GM21423 (cell line): Measurements from ENCODE around the gene SCN4A.

ENCODE experiments used
- ATAC-seq: cut with Tn5 transposase; IDR thresholded peaks from one replicate; pipeline ENCODE4 v1.9.1; 2021; ENCODE audit warnings: mild to moderate bottlenecking, moderate library complexity; ENCODE audit not compliant: unreplicated experiment

Gene SCN4A

DNA sequence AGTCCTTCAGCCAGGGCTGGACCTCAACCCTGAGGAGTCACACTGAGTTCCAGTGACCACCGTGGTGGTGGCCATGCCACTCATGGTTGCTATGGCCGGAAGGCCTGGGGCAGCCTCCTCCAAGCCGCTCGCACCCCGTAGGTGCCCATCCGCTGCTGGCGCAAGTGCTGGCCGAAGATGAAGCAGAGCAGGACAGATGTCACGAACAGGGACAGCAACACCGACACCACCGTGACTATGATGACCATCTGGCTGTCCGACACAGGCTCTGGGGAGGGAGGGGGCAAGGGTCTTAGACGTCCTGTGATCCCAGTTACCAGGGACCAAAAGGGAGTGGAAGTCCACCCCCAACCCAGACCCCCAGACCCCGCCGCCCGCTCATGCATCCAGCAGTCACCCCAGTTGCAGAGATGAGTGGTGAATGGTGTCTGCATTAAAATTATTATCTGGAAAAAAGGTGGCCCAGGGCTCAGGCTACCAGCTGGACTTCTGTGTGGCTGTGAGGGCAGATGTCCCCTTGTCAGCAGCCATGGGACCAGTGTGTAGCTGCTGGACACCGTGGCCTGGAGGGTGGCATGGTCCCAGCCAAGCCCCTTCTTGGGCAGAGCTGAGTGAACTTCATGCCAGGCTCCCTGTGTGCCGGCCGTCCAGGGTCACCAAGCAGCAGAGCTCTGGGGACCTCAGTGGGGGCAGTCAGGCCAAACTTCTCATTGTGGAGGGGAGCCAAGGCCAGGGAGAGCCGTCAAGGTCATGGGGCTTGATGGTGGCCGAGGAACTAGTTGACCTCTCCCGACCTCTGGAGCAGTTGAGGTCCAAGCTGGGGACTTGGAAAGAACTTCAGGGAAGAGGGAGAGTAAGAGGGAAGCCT, 30.2 kb upstream of the SCN4A start:
- no peak for ATAC-seq

GRCh38 chr17:64001763-64002529, 29.2 kb upstream of the SCN4A start:
- no peak for ATAC-seq

- ATAC-seq, result no peak
Observed at GRCh38 chr17:64001091-64001579, 28.4 kb upstream of the SCN4A start.

DNA sequence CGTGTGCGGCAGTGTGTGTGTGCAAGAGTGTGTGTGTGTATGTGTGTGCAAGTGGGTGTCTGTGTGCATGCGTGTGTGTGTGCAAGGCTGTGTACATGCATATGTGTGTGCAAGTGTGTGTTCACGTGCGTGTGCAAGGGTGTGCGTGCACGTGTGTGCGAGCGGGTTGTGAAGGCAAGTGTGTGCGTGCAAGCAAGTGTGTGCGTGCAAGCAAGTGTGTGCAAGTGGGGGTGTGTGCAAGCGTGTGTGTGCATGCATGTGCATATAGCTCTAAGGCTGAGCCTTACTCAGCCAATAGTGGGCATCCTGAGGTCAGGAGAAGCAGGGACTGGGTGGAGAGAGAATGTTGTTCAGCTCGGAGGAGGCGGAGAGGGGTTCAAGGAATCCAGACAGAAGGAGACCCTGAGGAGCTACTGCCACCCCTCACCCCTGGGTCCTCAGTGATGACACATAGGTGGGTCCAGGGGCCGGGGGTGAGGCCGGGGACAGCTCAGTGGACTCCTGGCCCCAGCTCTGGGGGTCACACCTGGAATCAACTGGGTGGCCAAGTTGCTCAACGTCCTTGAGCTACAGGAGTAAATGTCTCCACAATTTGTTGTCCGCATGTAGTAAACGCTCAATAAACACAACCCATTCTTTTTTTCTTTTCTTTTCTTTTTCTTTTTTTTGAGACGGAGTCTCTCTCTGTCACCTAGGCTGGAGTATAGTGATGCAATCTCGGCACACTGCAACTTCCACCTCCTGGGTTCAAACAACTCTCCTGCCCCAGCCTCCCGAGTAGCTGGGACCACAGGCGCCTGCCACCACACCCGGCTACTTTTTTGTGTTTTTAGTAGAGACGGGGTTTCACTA, 27.2 kb upstream of the SCN4A start:
- ATAC-seq, result no peak

- ATAC-seq, result no peak
Observed at GRCh38 chr17:63998721-63999679, 26.3 kb upstream of the SCN4A start.

GRCh38 chr17:63998050-63998720, 25.5 kb upstream of the SCN4A start, which contains the start of gene PRR29:
Gene PRR29, plus strand, starts transcription at chr17:63998351. Its CDS starts 14 bp downstream, at chr17:63998365.
- ATAC-seq, result peak; percentile 63

DNA sequence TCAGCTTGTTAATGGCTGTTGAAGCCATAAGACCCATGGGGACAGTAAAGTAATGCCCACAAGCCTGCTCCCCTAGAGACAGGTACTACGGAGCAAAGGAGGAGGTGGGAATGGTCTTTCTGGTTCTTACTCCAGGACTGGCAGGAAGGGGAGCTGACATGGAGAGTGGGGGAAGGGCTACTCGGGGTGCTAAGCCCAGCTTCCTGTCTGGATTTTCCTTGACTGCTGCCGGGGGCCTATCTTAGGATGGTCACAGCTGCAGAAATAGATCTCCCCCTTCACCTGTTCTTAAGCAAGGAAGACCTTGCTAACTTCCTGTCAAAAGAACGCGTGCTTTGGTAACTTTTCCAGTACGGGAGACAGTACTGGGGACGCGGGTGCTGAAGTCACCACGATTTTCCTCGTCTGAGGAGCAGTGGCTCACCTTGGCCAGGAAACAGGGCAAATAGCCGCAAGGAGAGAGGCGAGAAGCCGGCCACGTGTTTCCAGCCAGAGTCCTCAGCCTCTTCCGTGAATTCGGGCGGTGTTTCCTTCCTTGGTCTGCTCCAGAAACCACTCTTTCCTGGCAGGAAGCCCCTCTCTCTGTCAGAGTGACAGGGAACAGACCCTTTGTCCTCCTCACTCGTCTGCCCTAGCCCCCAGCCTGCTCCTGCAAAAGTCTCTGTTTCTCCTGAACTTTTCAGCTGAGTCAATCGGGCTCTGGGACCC, 24.8 kb upstream of the SCN4A start:
- no peak for ATAC-seq

GRCh38 chr17:63996430-63997182, 23.9 kb upstream of the SCN4A start:
- no peak for ATAC-seq

GRCh38 chr17:63995626-63996025, 22.9 kb upstream of the SCN4A start:
- ATAC-seq, result no peak

DNA sequence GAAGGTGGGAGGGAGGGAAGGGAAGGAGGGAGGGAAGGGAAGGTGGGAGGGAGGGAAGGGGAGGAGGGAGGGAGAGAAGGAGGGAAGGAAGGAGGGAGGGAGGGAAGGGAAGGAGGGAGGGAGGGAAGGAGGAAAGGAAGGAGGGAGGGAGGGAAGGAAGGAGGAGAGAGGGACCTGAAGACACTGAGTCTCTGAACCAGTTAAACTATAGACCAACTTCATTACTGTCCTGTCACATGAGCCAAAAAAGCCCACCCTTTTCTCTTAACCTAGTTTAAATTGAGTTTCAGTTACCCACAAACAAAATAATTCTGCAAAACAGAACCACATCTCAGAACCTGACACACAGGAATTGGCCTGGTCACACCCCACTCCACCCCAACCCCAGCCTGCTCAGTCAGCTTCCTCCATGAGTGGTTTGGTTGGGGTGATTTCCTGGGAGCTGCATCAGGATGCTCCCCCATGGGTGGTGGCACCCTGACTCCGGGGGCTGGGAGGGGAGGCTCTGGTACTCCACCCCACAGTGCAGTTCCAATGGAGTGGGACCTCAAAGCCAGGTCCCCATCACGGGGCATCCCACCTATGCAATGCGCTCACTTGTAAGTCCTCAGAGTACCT, 20.8 kb upstream of the SCN4A start:
- no peak for ATAC-seq

DNA sequence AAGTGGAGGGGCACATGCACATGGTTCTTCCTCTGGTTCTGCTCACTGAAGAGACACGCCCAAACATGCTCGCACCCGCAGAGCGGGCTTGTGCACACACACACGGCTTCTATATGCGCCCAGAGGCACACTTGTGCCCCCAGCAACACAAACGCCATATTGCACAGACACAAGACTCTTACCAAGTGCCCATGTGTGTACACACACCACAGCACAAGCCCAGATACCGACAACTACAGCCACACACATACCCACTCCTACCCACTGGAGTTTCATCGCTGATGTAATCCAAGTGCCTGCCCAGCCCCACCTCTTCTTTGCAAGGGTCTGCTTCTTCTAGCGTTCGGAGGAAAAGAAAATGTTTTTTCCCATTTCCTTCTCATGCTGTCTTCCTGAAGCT, 18.9 kb upstream of the SCN4A start:
- ATAC-seq, result no peak

DNA sequence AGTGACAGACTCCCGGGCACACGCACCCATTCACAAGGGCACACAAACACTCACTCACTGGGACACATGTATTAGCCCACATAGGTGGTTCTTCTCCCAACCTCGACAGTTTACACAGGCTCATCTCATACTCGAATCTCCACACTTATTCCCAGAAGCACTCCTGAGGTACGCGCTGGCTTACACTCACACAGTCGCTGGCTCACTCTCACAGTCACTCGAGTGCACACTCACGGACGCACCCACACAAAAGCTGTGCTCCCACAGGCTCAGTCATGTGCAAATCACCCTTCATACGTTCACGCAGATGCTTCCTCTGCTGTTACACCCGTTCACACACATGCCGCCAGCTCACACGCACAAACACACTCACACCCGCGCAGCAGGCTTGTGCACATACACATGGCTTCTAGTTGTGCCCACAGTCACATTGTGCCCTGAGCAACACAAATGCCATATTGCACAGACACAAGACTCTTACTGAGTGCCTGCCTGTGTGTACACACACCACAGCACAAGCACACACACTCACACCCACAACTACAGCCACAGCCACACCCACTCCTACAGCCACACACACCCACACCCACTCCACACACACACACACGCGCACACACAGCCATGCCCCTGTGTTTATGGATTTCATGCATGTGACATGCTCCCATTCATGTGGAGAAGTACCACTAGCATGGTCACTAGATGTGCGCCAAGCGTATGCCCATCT, 17.1 kb upstream of the SCN4A start:
- no peak for ATAC-seq

DNA sequence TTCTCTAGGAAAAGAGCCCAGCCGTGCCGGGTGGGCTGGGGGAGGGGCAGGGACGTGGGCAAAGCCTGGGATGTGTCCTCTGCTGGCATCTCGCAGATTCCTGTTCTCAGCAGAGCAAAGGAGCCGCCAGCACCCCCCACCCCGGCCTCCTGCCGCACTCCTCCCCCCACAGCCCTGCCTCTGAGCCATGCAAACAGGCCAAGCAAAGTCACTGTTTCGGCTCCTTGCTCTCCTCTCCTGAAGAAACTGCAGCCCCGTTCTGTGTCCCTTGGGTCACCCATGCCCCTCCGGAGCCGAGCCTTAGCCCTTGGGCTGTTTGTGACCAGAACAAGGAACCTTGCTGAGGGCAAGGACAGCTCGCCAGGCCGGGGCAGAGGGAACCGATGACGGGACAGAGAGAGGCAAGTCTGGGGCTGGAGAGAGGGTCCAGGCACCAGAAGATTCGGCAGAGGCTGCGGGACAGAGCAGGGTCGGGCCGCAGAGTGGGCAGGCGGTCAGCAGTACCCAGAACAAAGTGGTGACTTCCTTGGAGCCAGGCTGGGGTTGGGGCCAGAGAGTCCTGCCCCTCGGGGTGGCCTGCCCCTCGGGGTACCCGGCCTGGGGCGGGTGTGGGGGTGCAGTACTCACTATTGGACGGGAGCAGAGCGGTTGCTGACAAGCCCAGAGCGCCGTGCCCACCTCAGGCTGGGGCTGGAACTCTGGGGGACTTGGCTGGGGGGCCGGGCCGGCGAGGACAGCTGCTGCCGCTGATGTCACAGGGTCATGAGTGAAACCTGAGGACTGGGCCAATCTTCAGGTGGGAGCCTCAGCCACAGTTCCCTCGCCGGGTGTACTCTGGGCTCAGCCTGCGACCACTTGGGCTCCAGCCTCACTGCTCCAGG, 16.3 kb upstream of the SCN4A start:
- ATAC-seq, result no peak

- ATAC-seq, result no peak
Observed at GRCh38 chr17:63988127-63988478, 15.4 kb upstream of the SCN4A start.

DNA sequence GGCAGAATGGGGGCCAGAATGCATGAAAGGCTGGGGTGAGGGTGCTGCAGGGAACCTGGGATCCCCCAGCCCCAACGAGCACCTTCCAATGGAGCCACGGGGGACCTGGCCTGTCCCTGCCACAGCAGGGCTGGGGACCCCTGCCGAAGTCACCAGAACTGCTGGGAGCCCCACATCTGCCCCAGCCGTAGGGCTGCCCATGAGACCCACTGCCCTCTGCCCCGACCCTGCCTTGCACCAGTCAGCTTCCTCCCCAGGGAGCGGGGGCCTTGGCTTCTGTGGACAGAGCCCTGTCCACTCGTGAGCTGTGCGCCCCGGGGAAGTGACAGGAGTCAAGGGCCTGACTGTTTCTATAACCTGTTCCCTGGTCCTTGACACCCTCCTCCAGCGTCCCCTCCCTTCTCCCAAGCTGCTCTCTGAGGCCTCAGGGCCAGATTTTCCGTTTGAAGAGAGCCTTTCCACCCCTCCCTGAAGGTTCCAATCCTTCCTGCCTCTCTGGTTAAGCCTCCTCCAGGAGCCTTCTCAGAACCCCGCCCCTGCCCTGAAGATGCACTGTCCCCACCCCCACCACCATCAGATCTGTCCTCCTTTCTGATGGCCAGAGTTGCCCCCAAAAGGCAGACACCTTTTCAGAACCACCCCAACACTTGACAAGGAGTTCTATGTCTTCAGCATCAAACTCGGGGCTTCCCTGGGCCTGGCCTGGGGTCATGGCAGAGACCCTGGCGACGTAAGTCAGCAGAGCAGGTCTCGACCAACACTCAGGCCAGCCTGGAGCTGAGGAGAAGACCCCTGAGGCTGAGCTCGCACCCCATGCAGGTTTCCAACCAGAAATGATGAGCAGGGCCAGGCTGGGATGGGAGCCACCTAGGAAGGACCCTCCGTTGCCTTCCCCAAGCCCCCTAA, 14.8 kb upstream of the SCN4A start:
- ATAC-seq, result no peak
